Activated CD4-positive, alpha-beta T cell treated with anti-CD3 and anti-CD28 coated beads, Interleukin-2, amount 50 U/mL, for 4 hours (primary cell): Measurements from ENCODE around the gene RFX3.

Experiments used
- DNase-seq, 2 experiments: peaks; one replicate each; pipeline ENCODE4 v3.0.0-alpha.2; 2020

Gene RFX3

GRCh38 chr9:3268223-3268622 is 257.6 kb downstream of the RFX3 start:
- no peak for DNase-seq

GRCh38 chr9:3263698-3264097 is 262.1 kb downstream of the RFX3 start:
- DNase-seq: no peak

- DNase-seq: no peak
Measured at GRCh38 chr9:3262826-3263529, 262.8 kb downstream of the RFX3 start.

GRCh38 chr9:3261484-3261883 is 264.3 kb downstream of the RFX3 start:
- DNase-seq: no peak

DNA sequence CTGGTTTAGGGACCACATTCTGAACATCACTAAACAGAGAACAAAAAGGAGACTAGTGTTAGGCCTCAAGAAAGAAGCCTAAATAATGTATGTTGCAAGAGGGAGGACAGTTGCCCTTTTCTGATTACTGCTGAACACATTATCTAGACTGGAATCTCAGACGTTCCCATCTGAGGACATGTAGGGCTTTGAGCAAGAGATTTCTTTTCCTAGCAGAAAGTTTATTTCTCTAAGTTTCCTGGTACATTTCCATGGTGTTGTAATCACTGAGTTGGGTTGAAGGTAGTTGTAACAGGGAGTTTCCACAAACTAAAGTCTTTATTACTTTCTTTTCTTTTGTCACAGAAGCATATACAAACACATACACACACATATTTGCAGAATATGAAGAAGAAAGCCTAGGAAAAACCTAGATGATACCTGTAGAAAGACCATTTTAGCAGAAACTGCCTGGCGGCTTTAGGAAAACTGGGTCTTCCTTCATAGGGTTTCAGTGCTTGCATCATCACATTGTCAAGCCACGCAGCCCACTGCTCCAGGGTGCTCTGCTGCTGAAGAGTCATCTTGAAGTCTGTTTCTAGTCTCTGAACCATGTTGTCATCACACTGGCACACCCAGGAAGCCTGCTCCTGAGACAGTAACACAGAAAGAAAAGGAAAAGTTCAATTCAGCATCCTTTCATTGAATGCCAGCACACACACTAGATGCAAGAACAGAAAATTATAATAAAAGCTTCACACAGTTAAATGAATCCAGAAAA is 269.1 kb downstream of the RFX3 start:
- no peak for DNase-seq

DNA sequence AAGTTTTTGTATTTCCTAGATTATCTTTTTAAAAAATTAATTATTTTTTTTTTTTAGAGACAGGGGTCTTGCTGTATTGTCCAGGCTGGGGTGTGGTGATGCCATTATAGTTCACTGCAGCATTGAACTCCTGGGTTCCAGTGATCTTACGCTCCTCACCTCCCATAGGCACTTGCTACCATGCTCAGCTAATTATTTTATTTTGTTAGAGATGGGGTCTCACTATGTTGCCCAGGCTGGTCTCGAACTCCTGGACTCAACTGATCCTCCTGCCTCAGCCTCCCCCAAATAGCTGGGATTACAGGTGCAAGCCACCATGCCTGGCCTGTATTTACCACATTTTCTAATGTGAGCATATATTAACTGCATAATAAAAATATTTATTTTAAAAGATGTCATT is 274.5 kb downstream of the RFX3 start:
- no peak for DNase-seq

- no peak for DNase-seq
Measured at GRCh38 chr9:3250741-3251140, 275.1 kb downstream of the RFX3 start.

DNA sequence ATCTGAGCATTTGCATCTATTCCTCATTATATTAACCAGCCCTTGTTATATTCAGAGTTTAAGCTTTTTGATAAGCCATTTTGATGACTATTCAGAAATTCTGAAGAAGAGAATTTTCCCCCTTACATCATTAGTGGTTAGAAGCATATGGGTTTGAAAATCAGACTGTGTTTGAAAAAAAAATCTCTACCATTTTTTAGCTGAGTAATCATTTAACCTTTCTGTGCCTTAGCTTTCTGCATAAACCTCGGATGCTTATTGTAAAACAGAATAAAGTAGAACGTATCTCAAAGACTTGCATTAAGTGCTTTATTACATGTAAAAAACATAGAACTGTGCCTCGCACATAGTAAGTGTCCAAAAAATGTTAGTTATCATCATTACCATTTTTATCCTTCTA is 278.6 kb downstream of the RFX3 start:
- no peak for DNase-seq

- no peak for DNase-seq
Measured at GRCh38 chr9:3246241-3246640, 279.6 kb downstream of the RFX3 start.

DNA sequence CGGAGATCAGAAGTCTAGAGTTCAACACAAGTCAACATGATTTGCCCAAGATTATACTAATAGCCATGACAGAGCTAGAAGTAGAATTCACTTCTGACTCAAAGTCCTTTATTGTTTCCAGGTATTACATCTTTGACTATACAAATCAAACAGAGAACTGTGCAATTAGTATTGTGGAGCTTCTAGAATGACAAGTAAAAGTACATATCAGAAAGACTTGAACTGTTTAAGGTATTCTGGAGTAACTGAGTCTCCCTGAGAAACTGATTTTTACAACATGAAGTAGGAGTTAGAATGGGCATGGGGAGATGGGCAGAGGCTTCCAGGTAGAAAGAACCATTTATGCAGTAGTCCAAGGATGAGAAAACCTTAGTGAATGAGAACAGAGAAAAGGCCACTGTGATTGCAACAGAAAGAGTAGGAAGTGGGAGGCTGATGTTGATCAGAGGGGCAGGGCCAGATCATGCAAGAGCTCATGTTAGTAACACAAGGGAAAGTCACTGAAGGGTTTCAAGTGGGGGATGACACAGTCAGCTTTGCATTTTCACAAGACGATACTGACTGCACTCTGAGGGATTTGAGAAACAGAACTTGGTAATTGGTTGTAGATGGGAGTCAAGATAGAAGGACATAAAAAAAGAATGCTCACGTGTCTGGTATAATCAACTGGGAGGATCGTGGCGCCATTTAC is 280.7 kb downstream of the RFX3 start:
- no peak for DNase-seq

- DNase-seq: no peak
Measured at GRCh38 chr9:3243683-3244082, 282.1 kb downstream of the RFX3 start.

DNA sequence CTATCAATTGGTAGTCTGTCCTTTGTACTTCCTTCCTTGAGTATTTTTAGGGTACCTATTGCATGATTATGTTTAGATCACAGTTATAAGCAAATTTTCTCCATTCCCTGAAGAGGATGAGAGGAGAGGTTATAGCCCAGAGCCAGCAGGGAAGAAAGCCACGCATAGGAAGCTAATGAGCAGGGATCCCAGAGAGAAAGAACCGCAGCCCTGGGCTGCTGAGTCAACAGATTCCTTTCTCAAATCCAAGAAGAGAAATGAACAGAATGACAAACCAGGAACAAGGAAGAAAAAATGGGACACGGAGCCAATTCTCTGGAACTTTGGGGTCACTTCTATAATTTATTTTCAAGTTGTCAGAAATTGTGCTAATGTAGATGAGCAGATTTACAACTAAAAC is 284.5 kb downstream of the RFX3 start:
- no peak for DNase-seq

DNA sequence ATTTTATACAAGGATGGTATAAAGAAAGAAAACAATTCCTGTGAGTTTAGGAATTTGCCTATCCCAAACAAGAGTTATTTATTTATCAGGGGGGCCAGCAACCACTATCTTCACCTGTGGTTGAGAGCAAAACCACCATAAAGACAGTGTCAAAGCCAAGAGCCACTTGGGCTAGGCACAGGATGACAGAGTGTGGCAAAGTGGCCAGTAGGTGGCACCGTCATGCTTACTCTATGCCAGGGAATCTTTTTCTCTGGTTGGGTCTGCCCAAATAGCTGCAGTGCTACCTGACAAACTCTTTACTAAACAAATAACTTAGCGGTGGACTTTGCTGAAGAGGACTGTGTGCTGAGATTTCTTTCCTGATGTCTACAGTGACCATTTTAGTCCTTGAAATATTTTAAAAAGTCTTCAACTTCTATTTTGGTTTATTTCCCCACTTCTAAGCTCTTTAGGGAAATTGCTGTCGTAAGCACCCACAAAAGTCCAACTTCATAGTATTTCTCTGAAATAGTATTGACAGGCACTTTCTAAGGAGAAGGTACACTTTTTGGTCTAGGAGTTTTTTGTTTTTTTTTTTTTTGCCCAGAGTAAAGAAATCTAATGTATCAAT is 285.0 kb downstream of the RFX3 start:
- DNase-seq: peak; percentile 54 to 57

DNA sequence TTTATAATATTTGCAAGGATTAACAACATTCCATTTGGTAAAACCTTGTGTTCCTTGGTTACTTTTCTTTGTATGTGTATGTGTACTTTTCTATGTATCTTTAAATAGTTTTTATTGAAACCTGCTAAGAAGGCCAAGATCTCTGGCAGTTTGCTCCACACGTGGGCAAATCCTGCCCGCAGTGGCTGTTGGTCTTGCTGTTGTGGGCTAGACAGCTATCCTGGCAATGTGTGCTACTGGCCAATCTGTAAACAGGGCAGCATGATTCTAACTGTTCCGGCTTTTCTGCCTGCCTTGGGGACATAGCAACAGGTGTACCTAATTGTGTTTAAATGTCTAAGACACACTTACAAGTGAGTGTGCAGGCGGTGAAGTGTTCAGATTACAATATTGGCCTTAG is 286.6 kb downstream of the RFX3 start:
- no peak for DNase-seq

- DNase-seq: no peak
Measured at GRCh38 chr9:3238236-3238635, 287.6 kb downstream of the RFX3 start.

DNA sequence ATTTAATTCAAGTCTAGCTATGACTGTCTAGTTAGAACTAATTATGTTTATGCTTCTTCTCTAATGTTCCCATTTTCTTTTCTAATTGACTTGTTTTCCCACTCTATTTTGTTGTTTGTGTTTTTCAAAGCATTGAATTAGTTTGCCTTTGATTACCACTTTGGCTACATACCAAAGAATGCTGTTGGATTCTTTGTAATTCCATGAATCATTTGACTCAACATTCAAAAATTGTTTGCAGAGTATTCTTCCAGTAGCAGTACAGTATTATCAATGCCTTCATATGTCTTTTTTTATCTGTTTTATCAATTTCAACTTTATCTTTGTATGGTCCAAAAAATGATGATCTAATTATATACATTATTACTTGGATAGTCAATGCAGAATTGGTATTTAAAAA is 288.7 kb downstream of the RFX3 start:
- DNase-seq: no peak

DNA sequence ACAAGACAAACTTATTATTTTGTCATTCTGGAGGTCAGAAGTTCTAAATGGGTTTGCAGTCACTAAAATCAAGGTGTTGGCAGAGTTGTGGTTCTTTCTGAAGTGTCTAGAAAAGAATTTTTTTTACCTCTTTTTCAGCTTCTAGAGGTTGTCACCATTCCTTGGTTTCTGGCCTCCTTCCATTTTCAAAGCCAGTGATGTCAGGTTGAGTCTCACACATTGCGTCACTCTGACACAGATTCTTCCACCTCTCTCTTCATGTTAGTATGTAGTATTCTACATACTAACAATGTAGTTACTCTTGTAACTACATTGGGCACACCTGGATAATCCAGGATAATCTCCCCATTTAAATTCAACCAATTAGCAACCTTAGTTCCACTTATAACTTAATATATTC is 290.3 kb downstream of the RFX3 start:
- no peak for DNase-seq

- no peak for DNase-seq
Measured at GRCh38 chr9:3224931-3225330, 300.9 kb downstream of the RFX3 start.

DNA sequence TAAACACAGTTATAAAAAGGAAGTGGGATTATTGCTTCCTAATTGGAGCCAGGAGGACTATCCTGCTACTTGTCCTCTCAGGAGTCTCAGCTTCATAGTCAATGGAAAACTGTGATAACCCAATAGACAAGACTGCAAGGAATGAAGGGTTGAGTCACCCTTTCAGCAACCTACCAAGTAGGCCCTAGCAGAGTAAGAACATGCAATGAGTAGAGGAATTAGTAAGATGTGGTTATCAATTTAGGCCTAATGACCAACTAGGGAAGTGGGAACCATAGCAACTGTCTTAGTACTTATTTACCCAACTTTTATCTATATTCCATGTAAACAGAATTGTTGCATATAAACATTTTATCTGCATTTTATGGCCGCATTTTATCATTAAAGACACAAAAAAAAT is 310.1 kb downstream of the RFX3 start:
- no peak for DNase-seq

GRCh38 chr9:3214741-3215140 is 311.1 kb downstream of the RFX3 start:
- DNase-seq: no peak

- no peak for DNase-seq
Measured at GRCh38 chr9:3205421-3206095, 320.2 kb downstream of the RFX3 start.

GRCh38 chr9:3200331-3200774 is 325.4 kb downstream of the RFX3 start:
- no peak for DNase-seq

- DNase-seq: no peak
Measured at GRCh38 chr9:3193791-3194190, 332.0 kb downstream of the RFX3 start.
